SU-DHL-6 (cell line): Measurements from ENCODE around the gene POLR2J3.
"Not testable (repeated sequence)": the region's sequence is repeated elsewhere in the genome, so short reads cannot be mapped to it uniquely, and the experiment has no call there.

ENCODE experiments used
- H2AFZ ChIP-seq: fragments of 200-600 bp; sonication (generic); 2 replicates; pipeline ENCODE4 v1.6.1; 2014; ENCODE audit warnings: low read depth, mild to moderate bottlenecking, moderate library complexity, mixed read lengths, antibody characterized with exemption, low read length; ENCODE audit not compliant: severe bottlenecking
- H3F3A ChIP-seq: fragments of 200-600 bp; shearing (Covaris generic); 2 replicates; pipeline ENCODE4 v1.6.0; 2016; ENCODE audit warnings: antibody characterized with exemption, mild to moderate bottlenecking; ENCODE audit not compliant: insufficient read depth
- H3K27ac ChIP-seq: fragments of 200-600 bp; sonication (generic); 2 replicates; pipeline ENCODE4 v1.5.1; 2016; ENCODE audit warnings: low read depth, mild to moderate bottlenecking, low read length, moderate library complexity, mixed read lengths
- H3K27me3 ChIP-seq: fragments of 200-600 bp; sonication (generic), shearing (Covaris generic); 2 replicates; pipeline ENCODE4 v1.6.0; 2014; ENCODE audit warnings: mild to moderate bottlenecking, low read length
- H3K36me3 ChIP-seq: fragments of 200-600 bp; sonication (generic); 2 replicates; pipeline ENCODE4 v1.6.1; 2014; ENCODE audit warnings: mild to moderate bottlenecking, low read length, mixed read lengths
- H3K4me2 ChIP-seq: fragments of 300-600, 200-600 bp; shearing (Covaris generic), sonication (generic); 2 replicates; pipeline ENCODE4 v1.6.0; 2014; ENCODE audit warnings: low read length, low read depth, mild to moderate bottlenecking; ENCODE audit not compliant: poor library complexity, severe bottlenecking
- H3K4me3 ChIP-seq: fragments of 200-600 bp; sonication (generic); 2 replicates; pipeline ENCODE4 v1.5.1; 2014; ENCODE audit warnings: antibody characterized with exemption, low read length, mild to moderate bottlenecking, mixed read lengths; ENCODE audit not compliant: insufficient read depth, poor library complexity, severe bottlenecking
- H3K79me2 ChIP-seq: fragments of 200-600 bp; sonication (generic); 2 replicates; pipeline ENCODE4 v1.6.1; 2014; ENCODE audit warnings: mild to moderate bottlenecking, low read length, moderate library complexity; ENCODE audit not compliant: insufficient read depth
- H3K9ac ChIP-seq: fragments of 200-600 bp; sonication (generic); 2 replicates; pipeline ENCODE4 v1.7.0; 2014; ENCODE audit warnings: mild to moderate bottlenecking, low read length
- H3K9me2 ChIP-seq: fragments of 200-600 bp; sonication (generic); replicated peaks from 2 replicates; pipeline ENCODE4 v1.6.1; 2014; ENCODE audit warnings: low read length; ENCODE audit not compliant: insufficient read depth
- H3K9me3 ChIP-seq: fragments of 200-600 bp; sonication (generic); 2 replicates; pipeline ENCODE4 v1.6.1; 2014; ENCODE audit warnings: low read length, mixed read lengths; ENCODE audit not compliant: insufficient read depth
- H4K20me1 ChIP-seq: fragments of 200-600 bp; sonication (generic); 2 replicates; pipeline ENCODE4 v1.6.1; 2014; ENCODE audit warnings: low read depth, mild to moderate bottlenecking, antibody characterized with exemption, low read length, moderate library complexity, mixed read lengths

POLR2J3 gene

GRCh38 chr7:102576363-102576762 is 4.0 kb upstream of the POLR2J3 start:
- not testable (repeated sequence) for H3K9me2 ChIP-seq, H3K9me3 ChIP-seq, H3F3A ChIP-seq, H2AFZ ChIP-seq, H3K79me2 ChIP-seq, H3K4me2 ChIP-seq, H4K20me1 ChIP-seq, H3K36me3 ChIP-seq, H3K27ac ChIP-seq, H3K9ac ChIP-seq, H3K27me3 ChIP-seq, H3K4me3 ChIP-seq

DNA sequence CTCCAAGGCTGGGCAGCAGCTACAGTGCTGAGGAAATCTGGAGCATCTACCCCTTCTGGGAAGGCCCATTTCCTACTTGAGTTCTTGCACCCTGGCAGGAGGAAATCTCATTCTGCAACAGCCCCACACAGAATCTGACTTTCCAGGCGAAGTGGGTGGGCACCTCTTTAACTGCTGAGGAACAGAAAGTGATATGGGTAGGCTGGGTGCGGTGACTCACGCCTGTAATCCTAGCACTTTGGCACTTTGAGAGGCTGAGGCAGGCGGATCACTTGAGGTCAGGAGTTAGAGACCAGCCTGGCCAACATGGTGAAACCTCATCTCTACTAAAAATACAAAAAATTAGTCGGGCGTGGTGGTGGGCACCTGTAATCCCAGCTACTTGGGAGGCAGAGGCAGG is 2.2 kb upstream of the POLR2J3 start:
- H3K36me3 ChIP-seq, H3K4me2 ChIP-seq: not testable (repeated sequence)

DNA sequence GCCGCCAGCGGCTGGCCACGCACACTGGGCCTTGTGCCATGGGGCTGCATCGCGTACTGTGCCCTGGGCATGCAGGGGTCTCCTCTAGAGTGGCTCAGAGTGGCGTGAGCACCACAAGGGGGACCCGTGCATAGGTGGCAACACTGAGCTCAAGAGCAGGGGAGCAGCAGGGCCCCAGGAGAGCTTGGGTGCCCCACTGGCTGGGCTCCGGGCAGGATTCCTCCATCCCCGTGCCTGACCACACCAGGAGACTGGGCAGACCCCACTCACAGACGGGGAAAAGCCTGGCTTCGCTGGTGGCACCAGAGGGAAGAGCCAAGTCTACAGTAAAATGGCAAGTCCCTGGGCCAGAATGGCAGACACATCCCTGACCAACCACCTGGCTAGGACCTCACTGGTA is 3.8 kb downstream of the POLR2J3 start:
- H3F3A ChIP-seq, H3K36me3 ChIP-seq, H3K27ac ChIP-seq, H3K27me3 ChIP-seq, H4K20me1 ChIP-seq, H3K4me2 ChIP-seq, H3K9me2 ChIP-seq, H3K9me3 ChIP-seq, H3K4me3 ChIP-seq, H2AFZ ChIP-seq, H3K79me2 ChIP-seq, H3K9ac ChIP-seq: not testable (repeated sequence)

More for the DNA sequence above, 2.2 kb upstream of the POLR2J3 start:
- not testable (repeated sequence) for H3K9me3 ChIP-seq, H3K27ac ChIP-seq, H3K9me2 ChIP-seq, H3K9ac ChIP-seq, H3K4me3 ChIP-seq, H3F3A ChIP-seq, H3K27me3 ChIP-seq, H2AFZ ChIP-seq, H3K79me2 ChIP-seq, H4K20me1 ChIP-seq

GRCh38 chr7:102550808-102551422 is 21.5 kb downstream of the POLR2J3 start, which contains the start of gene SPDYE2:
Gene SPDYE2, plus strand, starts transcription at chr7:102551226. Its CDS starts 2,030 bp downstream, at chr7:102553256.
- H3K36me3 ChIP-seq = not testable (repeated sequence)

GRCh38 chr7:102546353-102546752 is 26.0 kb downstream of the POLR2J3 start:
- H3K79me2 ChIP-seq, H3K27ac ChIP-seq, H3K9me2 ChIP-seq, H3K9me3 ChIP-seq, H3F3A ChIP-seq, H2AFZ ChIP-seq, H3K27me3 ChIP-seq, H3K4me2 ChIP-seq, H4K20me1 ChIP-seq, H3K9ac ChIP-seq, H3K4me3 ChIP-seq, H3K36me3 ChIP-seq: not testable (repeated sequence)

More at GRCh38 chr7:102550808-102551422, 21.5 kb downstream of the POLR2J3 start, which contains the start of gene SPDYE2:
- not testable (repeated sequence) for H3F3A ChIP-seq, H3K27me3 ChIP-seq, H3K27ac ChIP-seq, H3K9me2 ChIP-seq, H3K9ac ChIP-seq, H3K4me3 ChIP-seq, H2AFZ ChIP-seq, H3K9me3 ChIP-seq, H3K4me2 ChIP-seq, H3K79me2 ChIP-seq, H4K20me1 ChIP-seq

- H3K9me2 ChIP-seq, H3K9ac ChIP-seq, H3K27ac ChIP-seq, H3K4me2 ChIP-seq, H4K20me1 ChIP-seq, H3F3A ChIP-seq, H2AFZ ChIP-seq, H3K9me3 ChIP-seq, H3K4me3 ChIP-seq, H3K27me3 ChIP-seq, H3K36me3 ChIP-seq, H3K79me2 ChIP-seq: not testable (repeated sequence)
These were observed 27.1 kb downstream of the POLR2J3 start for GRCh38 chr7:102545288-102545687.

DNA sequence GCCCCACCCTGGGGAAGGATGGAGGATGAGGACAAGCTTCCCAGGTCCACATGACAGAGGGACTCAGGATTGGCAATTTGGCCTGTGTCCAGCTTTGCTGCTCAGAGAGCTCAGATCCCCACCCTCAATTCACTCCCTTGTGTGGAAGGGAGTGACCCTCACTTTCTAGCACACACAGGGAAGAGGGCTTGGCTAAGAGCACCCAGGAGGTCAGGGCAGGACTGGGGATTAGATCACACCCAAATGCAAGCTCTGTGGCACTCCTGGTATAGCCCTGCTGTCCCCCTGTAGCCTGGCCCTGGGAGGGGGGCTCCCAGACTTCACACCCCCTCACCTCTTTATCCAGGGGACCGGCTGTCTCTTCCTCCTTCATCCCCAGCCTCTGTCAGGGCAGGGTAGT is 28.0 kb downstream of the POLR2J3 start:
- H3K36me3 ChIP-seq, H3K9ac ChIP-seq, H3K9me3 ChIP-seq, H3F3A ChIP-seq, H3K9me2 ChIP-seq, H3K4me2 ChIP-seq, H2AFZ ChIP-seq, H3K27me3 ChIP-seq, H3K27ac ChIP-seq, H3K79me2 ChIP-seq, H4K20me1 ChIP-seq, H3K4me3 ChIP-seq: not testable (repeated sequence)

GRCh38 chr7:102543596-102543995 is 28.8 kb downstream of the POLR2J3 start, which contains the start of gene UPK3BL2:
Gene UPK3BL2, minus strand, starts transcription at chr7:102543696. Its CDS starts 60 bp downstream, at chr7:102543636.
- H3K4me3 ChIP-seq, H3K9ac ChIP-seq: not testable (repeated sequence)

More at GRCh38 chr7:102543596-102543995, 28.8 kb downstream of the POLR2J3 start, which contains the start of gene UPK3BL2:
- not testable (repeated sequence) for H2AFZ ChIP-seq, H3K9me3 ChIP-seq, H3K27me3 ChIP-seq, H3K36me3 ChIP-seq, H3K79me2 ChIP-seq, H3F3A ChIP-seq, H4K20me1 ChIP-seq, H3K9me2 ChIP-seq, H3K27ac ChIP-seq, H3K4me2 ChIP-seq
